ENCODE measurements around the gene ADD1.

GRCh38 chr4:2886622-2887021 lies 43.0 kb downstream of the ADD1 start:
- TF ChIP-seq CTCF (conservative IDR thresholded peaks at IDR 0.05 in 1 of 2, IDR thresholded peaks at IDR 0.05 in 1 of 2; ENCODE audit: low read depth in 1 of 2, low read length in 2 of 2) (no peak), EZH2 (IDR thresholded peaks at IDR 0.05; ENCODE audit: low read length, missing control alignments) (no peak)

Data from fibroblast of lung (primary cell).